RWPE1 (cell line): ENCODE results near the gene CD300A.
"Not testable (repeated sequence)": the region's sequence is repeated elsewhere in the genome, so short reads cannot be mapped to it uniquely, and the experiment has no call there.

ENCODE experiments used
- CTCF ChIA-PET: fragments of 350-600 bp; sonication (Branson Sonifier 250); formaldehyde crosslinking; extraction: SDS; loops from one replicate; lab custom pipeline; 2021; lab: Yijun Ruan, JAX
- POLR2A ChIA-PET: fragments of 400-600 bp; formaldehyde crosslinking; extraction: SDS; loops from one replicate; lab custom pipeline; 2020; ENCODE audit warnings: antibody characterized with exemption; ENCODE audit not compliant: low non-redundant PET; lab: Yijun Ruan, JAX
- DNase-seq: peaks from one replicate; pipeline ENCODE4 v3.0.0; 2012; ENCODE audit warnings: low spot score
- H3K27ac ChIP-seq: fragments of 450-650 bp; 2 replicates; pipeline ENCODE4 v1.5.1; 2017
- TF ChIP-seq, protein P1 (sequence below): fragments of 450-650 bp; conservative IDR thresholded peaks from 2 replicates; pipeline ENCODE4 v1.5.1; 2017; ENCODE audit warnings: low read depth, mild to moderate bottlenecking

CD300A gene

DNA sequence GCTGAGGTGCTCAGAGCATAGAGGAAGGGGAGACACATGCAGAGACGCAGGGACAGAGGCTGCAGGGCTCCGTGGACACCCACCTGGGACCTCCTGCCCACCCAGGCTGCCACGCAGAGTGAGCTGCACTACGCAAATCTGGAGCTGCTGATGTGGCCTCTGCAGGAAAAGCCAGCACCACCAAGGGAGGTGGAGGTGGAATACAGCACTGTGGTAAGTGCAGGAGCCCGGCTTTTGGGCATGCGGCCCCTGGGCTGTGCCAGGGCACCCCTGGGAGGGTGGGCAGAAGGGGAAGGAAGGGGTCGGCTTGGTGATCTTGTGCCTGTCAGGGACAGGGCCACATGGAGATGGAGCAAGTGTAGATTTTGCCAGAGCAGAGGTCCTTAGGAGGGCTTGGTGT, 15.2 kb downstream of the CD300A start:
- H3K27ac ChIP-seq, result no peak overlapping the region
- ChIA-PET CTCF (interaction anchor here (0.6 to 0.7 kb wide), 2 partner anchors 86 to 113 kb away, joined by 3 to 5 read pairs; no protein-coding TSS in a partner anchor), POLR2A (no interaction called here)
- TF ChIP-seq, protein P1, sequence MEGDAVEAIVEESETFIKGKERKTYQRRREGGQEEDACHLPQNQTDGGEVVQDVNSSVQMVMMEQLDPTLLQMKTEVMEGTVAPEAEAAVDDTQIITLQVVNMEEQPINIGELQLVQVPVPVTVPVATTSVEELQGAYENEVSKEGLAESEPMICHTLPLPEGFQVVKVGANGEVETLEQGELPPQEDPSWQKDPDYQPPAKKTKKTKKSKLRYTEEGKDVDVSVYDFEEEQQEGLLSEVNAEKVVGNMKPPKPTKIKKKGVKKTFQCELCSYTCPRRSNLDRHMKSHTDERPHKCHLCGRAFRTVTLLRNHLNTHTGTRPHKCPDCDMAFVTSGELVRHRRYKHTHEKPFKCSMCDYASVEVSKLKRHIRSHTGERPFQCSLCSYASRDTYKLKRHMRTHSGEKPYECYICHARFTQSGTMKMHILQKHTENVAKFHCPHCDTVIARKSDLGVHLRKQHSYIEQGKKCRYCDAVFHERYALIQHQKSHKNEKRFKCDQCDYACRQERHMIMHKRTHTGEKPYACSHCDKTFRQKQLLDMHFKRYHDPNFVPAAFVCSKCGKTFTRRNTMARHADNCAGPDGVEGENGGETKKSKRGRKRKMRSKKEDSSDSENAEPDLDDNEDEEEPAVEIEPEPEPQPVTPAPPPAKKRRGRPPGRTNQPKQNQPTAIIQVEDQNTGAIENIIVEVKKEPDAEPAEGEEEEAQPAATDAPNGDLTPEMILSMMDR, result no peak
- no peak for DNase-seq

DNA sequence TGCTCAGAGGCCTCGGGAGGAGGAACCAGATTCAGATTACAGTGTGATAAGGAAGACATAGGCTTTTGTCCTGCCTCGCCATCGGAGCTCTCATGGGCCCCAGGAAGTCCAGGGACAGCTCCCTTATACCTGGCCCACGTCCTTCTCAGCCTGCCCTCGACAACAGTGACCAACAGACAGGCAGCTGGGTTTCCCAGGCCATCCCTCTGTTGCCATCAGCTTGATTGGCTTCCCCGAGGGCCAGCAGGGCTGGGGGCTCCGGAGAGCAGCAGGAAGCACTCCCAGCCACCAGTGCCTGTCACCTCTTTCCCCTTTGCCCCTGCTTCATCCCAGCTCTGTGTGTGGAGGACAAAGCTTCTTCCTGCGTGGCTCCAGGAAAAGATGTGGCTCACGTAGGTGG, 17.6 kb downstream of the CD300A start:
- DNase-seq, result no peak
- TF ChIP-seq, protein P1, result no peak
- ChIA-PET CTCF (interaction anchor here (0.8 to 1.4 kb wide), 2 partner anchors 22 to 104 kb away, joined by 3 to 6 read pairs; no protein-coding TSS in a partner anchor), POLR2A (no interaction called here)
- H3K27ac ChIP-seq, result no peak overlapping the region

DNA sequence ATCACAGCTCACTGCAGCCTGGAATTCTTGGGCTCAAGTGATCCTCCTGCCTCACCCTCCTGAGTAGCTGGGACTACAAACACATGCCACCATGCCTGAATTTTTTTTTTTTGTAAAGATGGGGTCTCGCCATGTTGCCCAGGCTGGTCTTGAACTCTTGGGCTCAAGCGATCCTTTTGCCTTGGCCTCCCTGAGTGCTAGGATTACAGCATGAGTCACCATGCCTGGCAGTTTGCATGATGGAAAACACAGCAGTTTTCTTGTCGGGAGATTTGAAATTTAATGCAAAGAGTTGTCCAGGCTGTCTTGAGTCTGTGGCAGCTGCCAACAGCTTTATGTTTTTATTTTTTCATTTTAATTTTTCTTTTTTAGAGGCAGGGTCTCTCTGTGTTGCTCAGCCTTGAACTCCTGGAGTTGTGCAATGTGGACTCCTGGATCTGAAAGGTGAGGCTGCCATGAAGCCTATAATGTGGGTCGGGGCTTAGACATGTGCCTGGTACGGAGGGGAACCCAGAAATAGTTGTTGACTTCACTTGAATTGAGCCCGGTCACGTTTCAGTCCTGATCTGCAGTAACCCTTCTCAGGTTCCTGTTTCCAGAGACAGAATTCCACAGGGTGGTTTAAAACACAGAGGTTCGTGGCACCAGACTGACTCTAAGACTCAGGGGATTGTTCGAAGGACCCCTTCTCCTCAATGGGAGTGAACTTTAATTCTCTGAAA, 18.7 kb downstream of the CD300A start:
- CTCF ChIA-PET, result interaction anchor here (1.4 kb wide), 1 partner anchor 105 kb away, joined by 6 read pairs; no protein-coding TSS in a partner anchor
- POLR2A ChIA-PET, result no interaction called here
- no peak for DNase-seq
- no peak overlapping the region for H3K27ac ChIP-seq
- TF ChIP-seq, protein P1, result no peak

DNA sequence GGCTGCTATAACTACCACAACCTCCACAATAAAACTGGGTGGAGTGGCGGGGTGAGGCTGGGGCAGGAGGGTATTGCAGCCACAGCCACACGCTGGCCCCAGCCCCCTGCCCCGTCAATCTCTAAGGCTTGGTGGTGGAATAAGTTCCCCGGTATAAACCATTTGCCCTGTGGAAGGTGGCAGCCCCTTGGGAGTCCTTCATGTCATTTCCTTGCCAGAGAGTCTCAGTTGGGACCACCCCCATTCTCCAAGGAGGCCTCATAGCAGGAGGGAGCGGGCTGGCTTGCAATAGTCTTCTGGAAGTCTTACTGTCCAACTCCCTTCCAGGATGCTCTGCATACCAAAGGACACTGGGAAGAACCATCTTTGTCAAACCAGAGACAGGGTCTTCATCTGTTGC, 19.4 kb downstream of the CD300A start:
- TF ChIP-seq, protein P1, result no peak
- CTCF ChIA-PET, result no interaction called here
- POLR2A ChIA-PET, result no interaction called here

DNA sequence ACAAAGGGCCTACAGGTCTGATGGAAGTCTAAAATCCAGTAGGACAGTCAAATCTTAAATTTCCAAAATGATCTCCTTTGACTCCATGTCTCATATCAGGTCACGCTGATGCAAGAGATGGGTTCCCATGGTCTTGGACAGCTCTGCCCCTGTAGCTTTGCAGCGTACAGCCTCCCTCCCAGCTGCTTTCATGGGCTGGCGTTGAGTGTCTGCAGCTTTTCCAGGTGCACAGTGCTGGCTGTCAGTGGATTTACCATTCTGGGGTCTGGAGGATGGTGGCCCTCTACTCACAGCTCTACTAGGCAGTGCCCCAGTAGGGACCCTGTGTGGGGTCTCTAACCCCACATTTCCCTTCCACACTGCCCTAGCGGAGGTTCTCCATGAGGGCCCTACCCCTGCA, 21.8 kb downstream of the CD300A start:
- H3K27ac ChIP-seq, POLR2A ChIA-PET, CTCF ChIA-PET, DNase-seq: not testable (repeated sequence)

More for the DNA sequence above, 19.4 kb downstream of the CD300A start:
- no peak for DNase-seq
- H3K27ac ChIP-seq, result no peak overlapping the region

DNA sequence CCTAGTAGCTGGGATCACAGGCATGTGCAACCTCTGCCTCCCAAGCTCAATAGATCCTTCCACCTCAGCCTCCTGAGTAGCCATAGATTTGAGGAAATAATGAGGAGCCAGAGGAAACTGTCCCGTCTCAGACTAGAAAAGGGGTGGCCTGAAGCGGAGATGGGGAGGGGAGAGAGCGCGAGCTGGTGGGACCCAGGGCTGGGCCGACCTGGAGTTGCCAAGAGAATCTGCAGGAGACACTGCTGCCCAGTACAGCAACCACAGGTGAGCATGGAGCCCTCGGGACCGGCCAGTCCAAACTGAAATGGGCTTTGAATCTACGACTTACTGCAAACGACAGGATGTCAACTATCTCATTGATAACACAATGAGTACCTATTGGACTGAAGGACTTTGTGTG, 24.3 kb downstream of the CD300A start:
- TF ChIP-seq, protein P1, result no peak
- ChIA-PET CTCF (interaction anchor here (1.5 to 1.7 kb wide), 2 partner anchors 112 to 123 kb away, joined by 5 to 6 read pairs; no protein-coding TSS in a partner anchor), POLR2A (no interaction called here)
- H3K27ac ChIP-seq, result no peak overlapping the region
- no peak for DNase-seq

DNA sequence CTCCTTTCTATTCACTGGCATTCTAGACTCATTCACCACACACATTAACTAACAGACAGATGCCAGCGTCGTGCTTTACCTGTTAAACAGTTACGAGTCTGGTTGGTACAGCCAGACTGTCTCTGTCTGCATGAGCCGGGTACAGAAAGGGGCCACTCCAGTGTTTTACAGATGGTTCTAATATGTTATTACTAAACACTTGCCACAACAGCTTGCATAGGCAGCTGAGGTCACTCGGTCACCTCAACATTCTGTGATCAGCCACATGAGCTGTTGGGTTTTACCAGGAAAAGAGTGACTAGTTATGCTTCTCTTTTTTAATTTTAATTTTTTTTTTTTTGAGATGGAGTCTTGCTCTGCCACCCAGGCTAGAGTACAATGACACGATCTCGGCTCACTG, 25.2 kb downstream of the CD300A start:
- CTCF ChIA-PET, result interaction anchor here (0.6 to 1.7 kb wide), 5 partner anchors 27 to 124 kb away, joined by 3 to 6 read pairs (median 3); no protein-coding TSS in a partner anchor
- POLR2A ChIA-PET, result no interaction called here
- TF ChIP-seq, protein P1, result no peak
- no peak for DNase-seq
- no peak overlapping the region for H3K27ac ChIP-seq
